ENCODE results near the gene LIPA.
"Not testable (repeated sequence)": the region's sequence is repeated elsewhere in the genome, so short reads cannot be mapped to it uniquely, and the experiment has no call there.

Gene LIPA

DNA sequence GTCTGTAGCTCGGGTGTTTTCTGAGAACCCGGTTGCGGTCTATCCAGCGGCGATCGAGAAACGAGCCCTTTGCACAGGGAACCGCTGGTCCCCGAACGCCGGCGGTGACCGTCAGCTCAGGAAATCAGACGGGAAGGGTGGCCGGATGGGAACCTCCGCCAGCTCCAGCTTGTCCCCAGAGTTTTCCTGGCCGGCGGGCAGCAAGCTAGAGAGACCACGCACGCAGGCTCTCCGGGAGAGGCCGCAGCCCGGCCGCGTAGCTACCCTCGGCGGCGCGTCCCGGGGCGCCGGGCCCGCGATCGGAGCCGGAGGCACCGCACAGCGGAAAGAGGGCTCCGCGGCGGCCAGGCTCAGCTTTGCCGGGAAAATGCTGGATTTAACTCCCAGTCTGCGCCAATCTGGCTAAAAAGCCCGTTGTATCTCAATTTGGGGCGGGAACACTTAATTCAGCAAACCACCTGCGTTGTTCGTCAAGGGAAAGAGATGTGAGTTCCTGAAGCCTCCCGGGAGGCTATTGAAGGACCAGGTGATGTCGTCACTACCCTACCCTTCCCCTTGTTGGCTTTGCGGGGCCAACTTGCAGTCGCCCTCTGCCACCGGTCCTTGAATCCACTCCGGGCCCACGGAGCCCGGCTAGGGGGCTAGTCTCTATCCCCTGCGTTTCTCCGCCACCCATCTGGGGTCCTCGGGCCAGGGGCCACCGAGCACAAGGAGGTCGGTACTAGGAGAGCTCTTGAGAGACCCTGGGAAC is 43.6 kb downstream of the LIPA start:
- no peak for DNase-seq (ENCODE audit: low read depth)

DNA sequence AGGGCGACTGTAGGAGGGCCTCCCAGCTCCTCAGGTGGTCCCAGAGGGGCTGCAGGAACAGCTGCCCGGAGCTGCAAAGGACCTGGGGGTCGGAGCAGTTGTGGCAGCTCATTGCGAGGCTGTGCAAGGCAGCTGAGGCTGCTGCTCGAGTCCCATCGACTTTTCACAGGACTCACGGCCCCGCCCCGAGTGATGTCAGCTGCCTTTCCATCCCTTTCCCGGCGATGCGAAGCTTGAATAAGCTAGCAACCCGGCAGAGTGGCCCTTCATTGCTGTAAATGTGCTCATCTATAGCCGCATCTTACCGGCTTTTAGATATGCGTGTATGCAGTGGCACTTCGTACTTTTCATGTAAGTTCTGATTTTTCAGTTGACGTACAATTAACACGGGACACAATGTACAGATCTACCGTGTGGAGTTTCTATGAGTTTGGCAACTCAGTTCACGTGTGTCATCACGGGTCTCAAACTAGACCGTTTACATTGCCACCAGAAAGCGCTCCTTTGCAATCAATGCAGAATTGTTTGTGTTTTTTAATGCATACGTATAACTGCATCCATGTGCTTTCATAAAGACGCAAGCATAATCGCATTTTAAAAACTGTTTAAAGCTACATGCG is 44.3 kb downstream of the LIPA start, which contains the start of gene CH25H:
Gene CH25H, minus strand, starts transcription at position 137 of the 620 bp plus-strand sequence. Its CDS starts 25 bp downstream, at position 112.
- DNase-seq (ENCODE audit: low read depth) = peak; percentile 50

DNA sequence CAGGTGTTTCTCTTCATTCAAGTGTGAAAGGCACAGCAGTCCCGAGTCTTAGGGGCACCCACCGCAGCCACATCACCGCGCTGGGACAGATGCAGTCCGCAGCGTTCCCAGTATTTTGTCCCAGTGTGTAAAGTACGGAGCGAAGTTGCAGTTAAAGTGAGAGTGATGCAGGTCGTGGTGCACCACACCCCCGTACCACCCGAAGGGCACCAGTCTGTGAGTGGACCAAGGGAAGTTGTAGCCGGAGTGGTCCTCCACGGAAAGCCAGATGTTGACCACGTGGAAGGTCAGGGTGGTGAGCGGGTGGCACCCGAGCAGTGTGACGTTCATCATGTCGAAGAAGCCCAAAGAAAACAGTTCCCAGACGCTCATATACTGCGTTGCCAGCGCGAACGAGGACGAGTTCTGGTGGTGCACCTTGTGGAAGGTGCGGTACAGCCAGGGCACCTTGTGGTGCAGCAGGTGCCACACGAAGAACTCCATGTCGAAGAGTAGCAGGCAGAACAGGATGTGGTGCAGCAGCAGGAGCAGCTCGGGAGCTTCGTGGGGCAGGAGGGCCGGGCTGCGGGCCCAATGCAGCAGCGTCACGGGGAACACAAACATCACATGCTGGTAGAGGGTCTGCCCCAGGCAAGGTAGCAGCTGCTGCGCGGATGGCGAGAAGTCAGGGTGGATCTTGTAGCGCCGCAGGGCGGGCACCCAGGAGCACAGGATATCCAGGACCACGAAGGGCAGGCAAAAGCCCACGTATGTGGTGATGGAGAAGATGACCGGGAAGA is 45.0 kb downstream of the LIPA start:
- DNase-seq (ENCODE audit: low read depth) = peak; percentile 16

DNA sequence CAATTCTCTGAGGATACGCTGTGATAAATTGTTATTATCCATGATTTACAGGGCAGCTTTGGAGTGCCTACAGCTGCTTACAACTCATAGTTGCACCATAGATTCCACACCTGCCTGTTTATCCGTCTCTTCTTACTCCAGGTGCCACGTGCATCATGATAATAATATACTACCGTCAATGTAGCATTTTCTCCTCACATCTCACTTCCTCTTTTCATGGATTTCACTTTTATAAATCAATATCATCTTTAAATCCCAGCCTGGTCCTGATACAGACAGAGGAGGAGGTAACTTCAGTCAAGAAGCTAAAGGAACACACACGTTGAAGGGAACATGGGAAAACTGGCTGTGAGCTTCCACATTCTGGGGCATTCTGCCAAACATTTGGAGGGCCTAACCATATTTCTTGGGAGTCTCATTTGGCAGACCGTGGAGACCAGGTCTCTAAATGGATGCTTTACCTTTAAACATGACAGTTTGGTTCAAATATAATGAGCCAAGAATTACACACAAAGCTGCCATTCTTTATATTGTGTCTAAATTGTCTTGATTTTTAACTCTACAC is 46.9 kb downstream of the LIPA start:
- no peak for DNase-seq (ENCODE audit: low read depth)

DNA sequence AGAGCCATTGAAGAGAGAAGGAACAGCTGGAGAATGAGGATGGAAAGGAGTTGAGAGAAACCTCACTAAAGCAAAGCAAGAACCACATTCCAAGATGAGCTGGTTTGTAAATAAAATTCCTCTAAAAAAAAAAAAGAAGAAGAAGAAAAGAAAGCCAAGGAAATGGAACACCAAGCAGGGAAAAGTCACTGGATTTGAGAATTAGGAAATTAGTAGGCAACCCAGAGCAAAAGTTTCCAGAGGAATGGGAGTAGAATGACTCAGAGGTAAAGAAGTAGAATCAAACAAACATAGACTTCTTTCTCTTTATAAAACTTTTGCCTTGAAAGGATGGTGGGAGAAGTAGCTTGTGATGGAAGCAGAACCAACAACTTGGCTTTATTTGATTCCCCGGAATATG is 48.3 kb downstream of the LIPA start:
- DNase-seq (ENCODE audit: low read depth) = peak; percentile 48

DNA sequence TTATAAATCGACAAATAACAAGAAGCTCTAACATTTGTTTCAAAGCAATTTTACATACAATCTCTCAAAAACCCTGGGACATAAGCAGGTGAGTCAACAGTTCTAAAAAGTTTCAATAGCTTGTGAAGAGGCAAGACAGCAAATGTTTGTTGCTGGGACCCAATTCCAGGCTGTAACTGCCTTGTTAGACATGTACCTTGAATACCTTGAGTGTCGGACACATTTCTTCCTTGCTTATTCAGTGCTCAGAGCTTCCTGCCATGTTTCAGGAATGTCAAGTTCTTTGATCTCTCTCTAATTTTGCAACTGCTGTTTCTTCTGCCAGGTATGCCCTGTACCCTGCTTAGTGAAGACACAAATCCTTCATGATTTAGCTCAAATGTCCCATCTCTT is 49.5 kb downstream of the LIPA start:
- DNase-seq (ENCODE audit: low read depth) = no peak

DNA sequence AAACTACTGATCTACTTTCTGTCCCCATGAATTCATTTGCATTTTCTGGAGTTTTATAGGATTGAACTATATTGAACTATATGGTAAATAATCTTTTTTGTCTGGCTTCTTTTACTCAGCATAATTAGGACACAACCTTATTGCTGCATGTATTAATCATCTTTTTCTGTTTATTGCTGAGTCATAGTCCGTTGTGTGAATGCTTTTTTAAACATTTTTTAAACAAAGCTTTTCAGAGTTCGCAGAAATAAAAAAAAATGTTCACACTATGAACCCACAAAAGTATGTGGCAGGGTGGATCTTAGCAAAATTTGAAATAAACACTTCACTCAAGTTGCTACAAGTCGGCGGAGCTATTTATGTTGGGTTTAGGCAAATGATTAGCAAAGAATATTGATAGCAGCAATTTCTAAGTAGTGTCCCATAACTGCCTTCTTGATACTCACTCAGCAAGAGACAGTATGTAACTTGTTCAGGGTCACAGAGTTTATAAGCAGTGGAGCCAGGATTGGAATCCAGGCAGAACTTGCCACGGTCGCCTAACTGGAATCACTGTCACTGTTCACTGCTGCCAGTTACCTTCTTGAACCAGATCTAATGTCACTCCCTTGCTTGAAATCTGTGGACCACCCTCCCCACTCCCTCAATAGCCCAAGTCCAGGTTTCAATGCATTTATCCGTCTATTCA is 50.1 kb downstream of the LIPA start:
- DNase-seq (ENCODE audit: low read depth) = peak; percentile 58

DNA sequence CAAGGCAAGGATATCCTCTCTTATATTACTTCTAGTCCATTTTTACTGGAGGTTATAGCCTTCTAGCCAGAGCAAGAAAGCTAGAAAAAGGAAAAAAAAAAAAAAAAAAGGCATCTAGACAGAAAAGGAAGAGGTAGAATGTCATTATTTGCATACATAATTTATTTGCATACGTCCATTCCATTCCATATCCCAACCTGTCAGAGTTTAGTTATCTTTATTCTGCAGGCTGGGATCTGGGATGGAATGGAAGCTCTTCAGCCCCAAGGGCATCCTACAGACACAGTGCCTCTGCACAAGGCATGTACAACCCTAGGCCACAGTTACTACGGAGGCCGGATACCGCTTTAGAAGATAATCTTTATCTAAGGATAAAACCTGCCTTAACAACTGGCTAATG is 54.1 kb downstream of the LIPA start:
- no peak for DNase-seq (ENCODE audit: low read depth)

DNA sequence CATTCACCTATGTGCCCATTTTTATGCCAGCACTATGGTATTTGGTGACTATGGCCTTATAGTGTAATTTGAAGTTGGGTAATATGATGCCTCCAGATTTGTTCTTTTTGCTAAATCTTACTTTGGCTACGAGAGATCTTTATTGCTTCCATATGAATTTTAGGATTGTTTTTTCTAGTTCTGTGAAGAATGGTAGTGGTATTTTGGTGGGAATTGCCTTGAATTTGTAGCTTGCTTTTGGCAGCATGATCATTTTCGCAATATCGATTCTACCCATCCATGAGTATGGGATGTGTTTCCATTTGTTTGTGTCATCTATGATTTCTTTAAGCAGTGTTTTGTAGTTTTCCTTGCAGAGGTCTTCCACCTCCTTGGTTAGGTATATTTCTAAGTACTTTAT is 60.3 kb downstream of the LIPA start:
- peak; percentile 62 for DNase-seq (ENCODE audit: low read depth)

DNA sequence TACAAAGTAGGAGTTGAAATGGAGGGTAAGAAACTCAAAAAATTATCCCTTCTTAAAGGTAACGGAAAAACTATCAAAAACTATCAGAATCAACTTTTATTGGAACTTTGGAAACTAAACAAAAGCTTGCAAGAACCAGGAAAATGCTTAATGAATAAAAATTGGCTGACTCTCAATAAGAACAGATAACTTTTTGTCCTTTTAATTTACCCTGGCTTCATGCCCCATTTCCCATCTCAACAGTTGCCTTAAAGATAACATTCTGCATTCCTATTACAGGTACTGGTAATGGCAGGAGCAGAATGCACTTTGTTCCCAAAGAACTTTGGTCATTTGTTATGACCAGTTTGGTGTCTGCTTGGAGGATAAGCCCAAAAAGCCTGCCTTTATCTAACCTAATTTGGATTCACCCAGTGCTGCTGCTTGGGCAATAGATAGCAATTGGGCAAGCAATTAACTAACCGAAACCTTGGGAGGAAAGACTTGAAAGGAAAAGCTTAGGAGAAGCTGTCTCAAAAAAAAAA is 62.3 kb downstream of the LIPA start:
- DNase-seq (ENCODE audit: low read depth) = no peak

DNA sequence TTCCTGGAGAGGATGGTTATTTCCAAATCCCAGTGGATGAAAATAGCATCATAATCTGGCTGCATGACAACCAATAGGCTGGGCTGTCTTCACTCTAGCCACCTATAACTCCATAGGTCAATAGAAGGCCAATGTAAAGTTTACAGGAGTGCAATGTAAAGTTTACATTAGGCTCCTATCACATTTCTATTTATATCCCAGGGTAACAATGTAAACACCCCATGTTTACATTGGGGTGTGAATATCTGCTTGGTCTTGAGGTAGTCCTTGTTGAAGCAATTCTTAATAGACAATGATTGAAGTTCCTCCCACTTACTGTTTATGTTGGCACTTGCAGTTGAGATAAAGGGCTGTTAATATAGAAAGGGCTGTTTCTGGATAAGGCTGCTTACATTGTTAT is 65.9 kb downstream of the LIPA start:
- no peak for DNase-seq (ENCODE audit: low read depth)

DNA sequence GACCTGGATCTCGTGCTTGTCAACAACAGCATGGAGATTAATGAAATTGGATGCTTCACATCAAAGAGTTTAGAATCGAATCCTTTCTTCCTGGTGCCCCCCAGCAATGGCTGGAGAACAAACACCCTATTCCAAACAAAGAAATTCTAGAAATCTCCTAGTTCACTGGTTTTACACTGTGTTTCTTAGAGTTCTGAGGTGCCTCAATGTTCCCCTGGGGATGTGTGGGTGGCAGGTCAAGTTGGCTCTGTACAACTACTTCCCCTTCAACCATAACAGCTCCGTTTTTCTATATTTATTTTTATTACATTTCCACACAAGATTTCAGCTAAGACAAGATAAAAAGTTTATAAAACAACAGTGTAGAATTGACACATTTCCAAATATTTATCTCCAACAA is 66.9 kb downstream of the LIPA start:
- DNase-seq (ENCODE audit: low read depth) = no peak

DNA sequence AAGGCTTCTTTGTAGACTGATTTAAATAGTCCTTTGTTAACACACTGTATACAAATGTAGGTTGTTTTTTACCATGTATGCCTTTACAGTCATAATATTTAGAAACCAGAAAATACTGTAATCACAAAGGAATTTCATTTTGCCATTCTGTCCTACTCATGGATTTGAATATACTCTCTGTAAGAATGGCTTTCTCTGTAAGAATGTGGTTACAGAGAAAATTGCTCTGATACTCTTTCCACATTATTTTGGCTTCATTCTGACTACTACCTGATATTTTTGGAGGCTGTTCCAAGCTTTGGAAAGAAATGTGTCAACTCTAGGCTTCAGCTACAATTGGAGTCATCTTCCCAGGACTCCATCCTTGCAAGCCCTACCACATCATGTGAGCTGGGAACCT is 68.0 kb downstream of the LIPA start:
- DNase-seq (ENCODE audit: low read depth) = no peak

DNA sequence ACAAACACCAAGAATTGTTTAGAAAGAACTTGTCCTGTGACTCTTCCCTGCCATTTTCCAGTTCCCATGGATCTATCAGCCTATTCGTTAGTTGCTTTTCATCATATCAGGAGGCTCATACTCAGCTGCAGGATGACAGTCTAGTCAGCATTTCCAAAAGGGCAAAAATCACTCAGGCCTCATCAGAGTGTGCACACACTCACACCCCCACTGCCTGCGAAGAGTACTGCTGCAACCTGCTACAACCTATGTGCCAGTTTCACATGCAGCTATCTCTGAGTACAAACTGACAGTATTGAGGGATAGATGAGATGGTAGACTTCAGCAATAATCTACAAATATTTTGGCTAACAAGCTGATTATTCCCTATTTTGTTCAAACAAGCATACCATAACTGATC is 68.7 kb downstream of the LIPA start:
- no peak for DNase-seq (ENCODE audit: low read depth)

DNA sequence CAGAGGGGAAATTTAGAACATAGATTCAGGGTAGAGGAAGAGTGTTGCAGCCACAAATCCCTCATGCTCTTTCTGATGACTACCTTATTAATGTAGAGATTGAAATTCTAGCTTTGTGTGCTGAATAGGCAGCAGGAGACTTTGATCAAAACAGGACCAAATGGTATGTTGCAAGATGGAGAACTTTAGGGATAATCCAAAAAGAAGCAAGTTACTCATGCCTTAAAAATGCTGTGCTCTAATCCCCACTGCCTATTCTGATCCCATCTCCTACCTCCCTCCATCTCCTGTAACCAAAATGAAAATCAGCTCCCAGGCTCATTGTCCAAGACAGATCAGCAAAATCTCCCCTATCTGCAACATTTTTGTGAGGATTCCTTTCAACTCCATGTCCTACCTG is 75.8 kb downstream of the LIPA start:
- no peak for DNase-seq (ENCODE audit: low read depth)

DNA sequence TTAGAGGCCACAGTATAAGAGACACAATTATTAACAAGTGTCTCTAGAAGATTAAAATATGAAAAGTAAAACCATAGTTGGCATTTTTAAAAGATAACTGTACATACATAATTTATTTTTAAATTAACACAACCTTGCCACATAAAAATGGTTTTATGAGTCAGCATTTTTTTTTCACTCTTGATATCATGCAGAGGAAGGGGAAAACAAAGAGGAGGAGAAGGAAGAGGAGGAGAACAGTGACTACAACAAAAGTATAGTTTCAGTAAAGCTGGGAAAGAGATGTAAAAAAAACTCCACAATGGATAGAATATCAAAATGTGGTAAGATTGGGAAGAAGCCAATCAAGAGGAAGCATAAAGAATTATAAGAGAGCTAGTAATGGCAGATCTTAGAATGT is 78.5 kb downstream of the LIPA start:
- DNase-seq (ENCODE audit: low read depth) = peak; percentile 25

DNA sequence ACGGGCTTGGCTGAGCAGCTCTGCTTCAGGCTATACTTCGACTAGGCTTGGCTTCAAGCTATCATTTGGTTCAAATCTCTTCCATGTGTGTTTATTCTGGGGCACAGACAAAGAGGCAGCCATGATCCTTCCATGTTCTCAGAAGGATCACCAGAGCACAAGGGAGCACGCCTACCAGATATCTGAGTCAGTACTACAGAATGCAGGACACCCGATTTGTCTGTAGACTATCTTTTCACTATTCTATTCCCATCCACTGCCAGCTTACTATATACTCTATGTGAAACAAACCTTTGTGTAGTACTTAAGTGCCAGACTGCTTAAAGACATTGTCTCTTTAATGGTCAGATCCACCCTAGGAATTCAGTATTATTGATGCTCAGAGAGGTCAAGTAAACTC is 79.6 kb downstream of the LIPA start:
- peak; percentile 65 for DNase-seq (ENCODE audit: low read depth)

DNA sequence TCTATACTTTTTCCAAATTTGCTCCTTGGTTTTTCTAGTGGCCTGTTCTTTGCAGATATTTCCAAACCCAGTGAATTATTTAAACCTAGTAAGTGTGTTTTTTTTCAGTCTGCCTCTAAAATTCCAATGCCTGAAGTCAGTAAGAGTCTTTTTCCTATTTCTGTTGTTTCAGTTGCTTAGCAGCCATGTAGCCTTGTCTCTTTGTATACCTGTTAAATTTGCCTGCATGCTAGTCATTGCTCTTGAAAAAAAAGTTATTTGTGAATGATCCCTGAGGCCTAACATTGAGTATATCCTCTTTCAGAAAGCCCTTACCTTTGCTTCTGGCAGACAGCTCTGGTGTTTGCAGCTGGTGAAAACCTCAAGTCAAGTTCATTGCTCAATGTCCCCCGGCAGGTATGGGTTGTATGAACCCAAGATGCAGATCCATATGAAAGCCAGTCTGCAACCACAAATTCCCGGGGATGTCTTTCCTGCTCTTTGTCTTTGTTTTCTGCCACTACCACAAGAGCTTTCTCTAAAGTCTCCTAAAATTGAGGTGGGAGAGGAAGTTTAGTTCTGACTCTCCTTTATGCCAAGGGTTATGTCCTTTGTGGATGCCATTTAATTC is 80.2 kb downstream of the LIPA start:
- DNase-seq (ENCODE audit: low read depth) = no peak

DNA sequence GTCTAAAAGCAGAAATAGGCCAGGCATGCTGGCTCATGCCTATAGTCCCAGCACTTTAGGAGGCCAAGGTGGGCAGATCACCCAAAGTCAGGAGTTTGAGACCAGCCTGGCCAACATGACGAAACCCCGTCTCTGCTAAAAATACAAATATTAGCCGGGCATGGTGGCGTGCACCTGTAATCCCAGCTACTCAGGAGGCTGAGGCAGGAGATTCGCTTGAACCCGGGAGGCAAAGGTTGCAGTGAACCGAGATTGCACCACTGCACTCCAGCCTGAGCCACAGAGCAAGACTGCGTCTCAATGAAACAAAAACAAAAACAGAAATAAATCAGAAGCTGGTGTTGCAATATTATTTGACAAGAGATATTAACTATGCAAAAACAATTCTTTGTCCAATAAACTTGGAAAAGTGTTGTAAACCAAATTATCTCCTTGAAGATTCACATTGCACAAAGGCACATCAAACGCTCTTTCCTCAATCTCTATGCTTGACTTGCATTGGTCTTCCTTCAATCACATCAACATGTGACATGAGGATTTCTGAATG is 83.1 kb downstream of the LIPA start:
- DNase-seq (ENCODE audit: low read depth) = not testable (repeated sequence)

DNA sequence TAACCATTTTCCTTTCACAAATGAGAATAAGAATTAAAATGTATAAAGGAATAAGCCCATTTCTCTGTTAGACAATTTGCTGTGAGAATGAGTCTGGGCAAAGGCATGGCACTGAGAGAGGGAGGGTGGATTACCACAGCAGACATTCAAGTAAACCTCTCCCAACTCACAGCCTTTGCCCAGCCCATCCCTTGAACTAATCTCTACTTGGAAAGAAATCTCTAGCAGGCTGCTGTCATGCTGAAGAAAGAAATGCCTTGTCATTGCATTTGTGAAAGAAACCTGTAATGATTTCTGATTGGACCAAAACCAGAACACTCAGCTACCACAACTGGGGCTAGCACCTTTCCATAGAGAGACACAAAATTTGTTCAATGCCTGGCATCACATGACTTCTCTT is 83.7 kb downstream of the LIPA start:
- DNase-seq (ENCODE audit: low read depth) = peak; percentile 65

DNA sequence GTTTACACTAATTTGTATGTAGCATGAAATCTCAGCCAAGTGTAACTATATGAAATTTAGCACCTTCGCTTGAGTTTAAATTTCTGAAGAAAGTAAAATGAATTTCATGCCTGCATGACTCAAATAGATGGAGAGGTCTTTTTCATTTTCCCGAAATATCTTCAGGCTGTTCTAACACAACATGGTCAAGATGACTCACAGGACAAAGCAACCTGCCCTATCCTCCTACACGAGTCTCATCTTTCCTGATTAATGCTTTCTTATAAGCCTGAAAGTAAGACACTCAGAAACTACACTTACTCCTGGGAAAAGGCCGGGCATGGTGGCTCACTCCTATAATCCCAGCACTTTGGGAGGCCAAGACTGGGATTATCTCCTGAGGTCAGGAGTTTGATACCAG is 85.7 kb downstream of the LIPA start:
- peak; percentile 27 for DNase-seq (ENCODE audit: low read depth)
